Measurements from ENCODE around the gene ADAMTS16.

Gene ADAMTS16

GRCh38 chr5:5239191-5239590 lies 99.1 kb downstream of the ADAMTS16 start:
- no peak for DNase-seq (ENCODE audit: low spot score)

DNA sequence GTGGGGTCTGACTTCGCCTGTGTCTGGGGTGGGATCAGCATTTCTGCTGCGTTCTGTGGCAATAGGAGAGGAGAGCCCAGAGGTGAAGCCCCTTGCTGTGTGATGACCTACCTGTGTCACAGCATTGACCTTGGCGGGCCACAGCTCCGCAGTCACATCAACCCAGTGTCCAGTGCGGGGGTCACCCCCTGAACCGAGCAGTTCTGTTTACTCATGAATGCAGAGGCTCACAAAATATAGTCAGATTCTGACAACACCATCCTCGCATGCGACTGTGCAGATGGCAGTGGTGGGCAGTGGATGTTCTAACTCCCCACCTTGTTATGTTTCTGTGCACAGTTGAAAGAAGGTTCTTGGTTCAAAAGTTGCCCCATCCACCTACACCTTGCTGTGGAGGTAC lies 100.1 kb downstream of the ADAMTS16 start:
- DNase-seq (ENCODE audit: low spot score) = no peak

- DNase-seq (ENCODE audit: low spot score) = peak; percentile 20
Measured at GRCh38 chr5:5242056-5242455, 101.9 kb downstream of the ADAMTS16 start.

DNA sequence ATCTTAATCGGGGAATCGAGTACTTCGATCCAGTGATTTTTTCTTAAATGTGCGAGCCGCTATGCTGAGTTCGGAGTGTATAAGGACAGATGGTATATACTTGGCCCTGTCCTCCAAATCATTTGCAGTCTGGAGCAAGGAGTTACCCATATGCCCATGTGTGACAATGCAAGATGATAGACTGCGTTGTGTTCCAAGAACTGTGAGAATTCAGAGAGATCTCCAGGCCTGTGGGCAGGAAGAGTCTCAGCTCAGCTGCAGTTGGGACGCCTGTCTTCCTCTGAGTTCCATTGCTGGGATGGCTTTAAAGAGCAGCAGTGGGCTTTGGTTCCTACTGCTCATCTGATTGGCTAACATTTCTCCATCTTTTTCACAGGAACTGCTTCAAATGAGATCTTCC lies 106.6 kb downstream of the ADAMTS16 start:
- DNase-seq (ENCODE audit: low spot score) = no peak

DNA sequence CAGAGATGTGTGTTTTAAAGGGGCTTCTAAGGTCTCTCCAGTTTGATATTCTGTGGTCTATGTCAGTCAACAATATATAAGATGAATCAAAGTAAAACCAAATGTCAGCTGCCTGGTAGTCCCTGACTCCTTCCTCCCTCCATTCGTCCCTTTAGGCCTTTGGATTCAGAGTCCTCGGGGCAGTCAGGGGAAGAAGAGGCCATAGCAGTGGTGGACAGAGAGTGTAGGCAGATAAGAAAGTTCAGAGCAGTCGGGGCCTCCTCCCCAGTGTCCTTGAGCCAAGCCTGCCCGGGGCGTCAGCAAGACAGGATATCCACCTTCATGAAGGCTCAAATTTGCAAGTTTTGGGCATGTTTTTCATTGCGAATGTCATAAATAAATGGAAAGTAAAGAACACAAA lies 110.6 kb downstream of the ADAMTS16 start:
- DNase-seq (ENCODE audit: low spot score) = no peak

GRCh38 chr5:5252106-5252505 lies 112.0 kb downstream of the ADAMTS16 start:
- DNase-seq (ENCODE audit: low spot score) = no peak

GRCh38 chr5:5257353-5257752 lies 117.2 kb downstream of the ADAMTS16 start:
- no peak for DNase-seq (ENCODE audit: low spot score)

- no peak for DNase-seq (ENCODE audit: low spot score)
Measured at GRCh38 chr5:5258564-5258963, 118.4 kb downstream of the ADAMTS16 start.

GRCh38 chr5:5264727-5265126 lies 124.6 kb downstream of the ADAMTS16 start:
- no peak for DNase-seq (ENCODE audit: low spot score)

DNA sequence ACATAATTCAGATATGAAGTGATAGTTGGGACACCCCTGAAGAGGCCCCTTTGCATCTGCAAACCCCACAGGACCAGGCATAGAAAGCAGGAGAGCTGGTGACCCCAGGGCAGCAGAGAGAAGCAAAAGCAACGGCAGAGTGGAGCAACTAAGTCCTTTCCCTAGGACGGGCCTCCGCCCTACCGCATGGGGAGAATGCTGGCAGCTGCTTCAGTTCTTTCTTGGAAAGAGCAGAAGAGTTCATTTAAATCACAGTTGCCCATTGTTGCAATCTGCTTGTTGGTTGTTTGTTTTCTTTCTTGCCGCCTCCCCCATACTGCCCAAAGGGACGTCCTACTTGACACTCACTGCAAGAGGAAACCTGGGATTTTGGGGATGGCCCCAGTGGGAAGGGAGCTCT lies 126.2 kb downstream of the ADAMTS16 start:
- no peak for DNase-seq (ENCODE audit: low spot score)

- DNase-seq (ENCODE audit: low spot score) = no peak
Measured at GRCh38 chr5:5270161-5270560, 130.0 kb downstream of the ADAMTS16 start.

GRCh38 chr5:5270958-5271785 lies 131.0 kb downstream of the ADAMTS16 start:
- peak; percentile 83 for DNase-seq (ENCODE audit: low spot score)

- DNase-seq (ENCODE audit: low spot score) = no peak
Measured at GRCh38 chr5:5271786-5272321, 131.7 kb downstream of the ADAMTS16 start.

GRCh38 chr5:5273398-5273797 lies 133.3 kb downstream of the ADAMTS16 start:
- DNase-seq (ENCODE audit: low spot score) = no peak

GRCh38 chr5:5273976-5274375 lies 133.8 kb downstream of the ADAMTS16 start:
- DNase-seq (ENCODE audit: low spot score) = no peak

DNA sequence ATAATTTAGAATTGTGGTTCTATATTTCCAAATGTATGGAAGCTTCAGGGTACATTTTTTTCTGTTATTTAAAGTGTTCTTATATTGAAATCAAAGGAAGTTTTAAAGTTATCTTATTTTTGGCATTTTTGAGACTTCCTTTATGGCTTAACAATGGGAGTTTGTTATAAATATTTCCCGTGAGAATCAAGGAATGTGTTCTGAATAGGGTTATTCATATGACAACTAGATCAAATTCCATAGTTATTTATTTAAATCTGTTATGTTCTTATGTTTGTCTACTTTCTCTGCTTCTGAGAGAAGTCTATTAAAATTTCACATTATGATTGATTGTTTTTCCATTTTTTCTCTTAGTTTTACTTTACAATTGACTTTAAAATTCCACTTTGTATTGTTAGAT lies 135.1 kb downstream of the ADAMTS16 start:
- DNase-seq (ENCODE audit: low spot score) = no peak

GRCh38 chr5:5276430-5276829 lies 136.3 kb downstream of the ADAMTS16 start:
- no peak for DNase-seq (ENCODE audit: low spot score)

DNA sequence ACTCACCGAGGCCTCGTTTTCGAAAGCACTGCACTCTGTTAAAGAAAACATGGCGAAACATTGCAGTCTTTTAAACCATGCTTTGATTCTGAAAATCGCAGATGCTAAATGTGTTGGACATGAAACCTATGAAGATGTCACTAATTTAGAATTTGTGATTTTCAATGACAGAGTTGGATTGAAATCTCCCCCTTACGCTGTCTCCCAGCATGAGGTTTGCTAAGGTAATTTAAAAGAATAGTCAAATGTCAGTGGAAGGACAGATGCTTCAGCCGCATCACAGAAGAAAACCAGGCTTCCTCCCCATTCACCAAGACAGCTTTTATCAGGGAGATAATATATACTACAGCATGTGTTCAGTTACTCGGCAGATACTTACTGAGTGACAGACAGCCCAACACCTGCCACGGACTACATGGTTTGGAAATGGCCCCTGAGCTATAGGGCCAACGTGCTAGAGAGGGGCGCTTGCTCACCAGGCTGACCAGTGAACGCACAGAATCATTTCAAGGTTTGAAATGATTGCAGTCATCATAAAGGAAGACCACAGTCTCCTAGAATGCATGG lies 136.9 kb downstream of the ADAMTS16 start:
- DNase-seq (ENCODE audit: low spot score) = no peak

- DNase-seq (ENCODE audit: low spot score) = no peak
Measured at GRCh38 chr5:5278201-5278814, 138.2 kb downstream of the ADAMTS16 start.

- no peak for DNase-seq (ENCODE audit: low spot score)
Measured at GRCh38 chr5:5278815-5279381, 138.8 kb downstream of the ADAMTS16 start.

GRCh38 chr5:5285906-5286305 lies 145.8 kb downstream of the ADAMTS16 start:
- no peak for DNase-seq (ENCODE audit: low spot score)

DNA sequence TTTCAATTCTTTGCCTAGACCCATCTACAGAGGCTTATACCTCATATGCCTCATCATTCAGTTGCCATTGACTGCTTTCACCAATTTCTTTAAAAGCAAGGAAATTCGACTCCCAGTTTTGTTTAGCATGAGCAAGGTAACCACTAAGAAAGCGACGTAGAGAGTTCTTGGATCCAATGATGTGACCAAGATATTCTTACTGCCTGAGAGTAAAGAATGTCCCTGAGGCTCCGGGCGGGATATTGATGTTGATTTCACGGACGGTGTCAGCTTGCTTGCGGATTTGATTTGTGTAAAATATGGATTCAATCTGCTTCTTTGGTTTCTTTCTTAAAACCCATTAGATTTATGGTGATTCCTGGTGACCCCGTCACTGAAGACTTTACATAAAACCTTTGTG lies 147.3 kb downstream of the ADAMTS16 start:
- DNase-seq (ENCODE audit: low spot score) = no peak

- DNase-seq (ENCODE audit: low spot score) = no peak
Measured at GRCh38 chr5:5288201-5288600, 148.1 kb downstream of the ADAMTS16 start.

All from iPS-NIHi11 (cell line).